ENCODE results near the gene RSPRY1. TPM values are rescaled to one million over a fixed set of nuclear protein-coding genes. Genes with fewer than 3 reads are reported as not detected.
A peak's percentile ranks its signal among the peaks of the same experiment; 100 is the strongest.

The RSPRY1 gene
- total and polyA plus RNA-seq, 2 experiments from 2014 or later = 39.1 to 42.7 TPM

- Histone ChIP-seq H3K79me2 (ENCODE audit: insufficient read depth) (no peaks in the 10 kb centered on the region), H4K20me1 (ENCODE audit: insufficient read depth) (no peaks in the 10 kb centered on the region), H3K36me3 (ENCODE audit: low read depth) (peaks cover 64% of the 10 kb centered on the region), H3K27ac (no peak overlapping the region), H3K9me2 (ENCODE audit: insufficient read depth) (no peaks in the 10 kb centered on the region), H3K4me1 (ENCODE audit: insufficient read depth) (peaks cover 8% of the 10 kb centered on the region), H2AFZ (no peak overlapping the region), H3F3A (ENCODE audit: insufficient read depth) (peaks cover 29% of the 10 kb centered on the region), H3K4me3 (no peak overlapping the region), H3K27me3 (replicated peaks; ENCODE audit: insufficient read depth) (no peaks in the 10 kb centered on the region), H3K4me2 (ENCODE audit: unreplicated experiment) (no peak overlapping the region), H3K9ac (no peak overlapping the region), H3K9me3 (ENCODE audit: low read depth) (no peaks in the 10 kb centered on the region)
- TF ChIP-seq EZH2phosphoT487 (IDR thresholded peaks at IDR 0.05; ENCODE audit: insufficient read depth, low read depth) = no peak
- TF ChIP-seq EZH2 (IDR thresholded peaks at IDR 0.05; ENCODE audit: insufficient read depth, poor library complexity, severe bottlenecking) = no peak
- whole genome bisulfite sequencing, 2 experiments (ENCODE audit: low coverage in 1 of 2, low lambda C conversion rate in 2 of 2, missing lambda C conversion rate in 2 of 2) = 57 to 65% methylated on average over 3 of the region's 3 CpGs
- DNase-seq = no peak
- in situ Hi-C loops (cut with MboI) = no loop called here
Observed at GRCh38 chr16:57231821-57232350, 45.8 kb downstream of the RSPRY1 start.

GRCh38 chr16:57233944-57234706 is 48.0 kb downstream of the RSPRY1 start:
- H4K20me1 ChIP-seq (ENCODE audit: insufficient read depth) = no peaks in the 10 kb centered on the region
- peaks cover 29% of the 10 kb centered on the region for H3F3A ChIP-seq (ENCODE audit: insufficient read depth)
- H3K4me1 ChIP-seq (ENCODE audit: insufficient read depth) = peaks cover 4% of the 10 kb centered on the region
- no peak overlapping the region for H3K27ac ChIP-seq
- no peak for DNase-seq
- H2AFZ ChIP-seq = no peak overlapping the region
- peaks cover 60% of the 10 kb centered on the region for H3K36me3 ChIP-seq (ENCODE audit: low read depth)
- no peaks in the 10 kb centered on the region for H3K27me3 ChIP-seq (replicated peaks; ENCODE audit: insufficient read depth)
- in situ Hi-C loops (cut with MboI) = no loop called here
- no peaks in the 10 kb centered on the region for H3K79me2 ChIP-seq (ENCODE audit: insufficient read depth)
- no peak for TF ChIP-seq EZH2 (IDR thresholded peaks at IDR 0.05; ENCODE audit: insufficient read depth, poor library complexity, severe bottlenecking)
- H3K4me3 ChIP-seq = no peak overlapping the region
- no peaks in the 10 kb centered on the region for H3K9me2 ChIP-seq (ENCODE audit: insufficient read depth)
- H3K9ac ChIP-seq = no peak overlapping the region
- WGBS, 2 experiments (ENCODE audit: low coverage in 1 of 2, low lambda C conversion rate in 2 of 2, missing lambda C conversion rate in 2 of 2) = 97 to 99% methylated on average over 9 of the region's 9 CpGs
- no peak overlapping the region for H3K4me2 ChIP-seq (ENCODE audit: unreplicated experiment)
- H3K9me3 ChIP-seq (ENCODE audit: low read depth) = no peaks in the 10 kb centered on the region

- in situ Hi-C loops (cut with MboI) = no loop called here
- peaks cover 63% of the 10 kb centered on the region for H3K36me3 ChIP-seq (ENCODE audit: low read depth)
- no peaks in the 10 kb centered on the region for H4K20me1 ChIP-seq (ENCODE audit: insufficient read depth)
- no peaks in the 10 kb centered on the region for H3K9me3 ChIP-seq (ENCODE audit: low read depth)
- H3K27me3 ChIP-seq (replicated peaks; ENCODE audit: insufficient read depth) = no peaks in the 10 kb centered on the region
- no peak overlapping the region for H3K9ac ChIP-seq
- H3K79me2 ChIP-seq (ENCODE audit: insufficient read depth) = no peaks in the 10 kb centered on the region
- no peak overlapping the region for H3K4me3 ChIP-seq
- H3F3A ChIP-seq (ENCODE audit: insufficient read depth) = peaks cover 29% of the 10 kb centered on the region
- no peak overlapping the region for H2AFZ ChIP-seq
- no peaks in the 10 kb centered on the region for H3K9me2 ChIP-seq (ENCODE audit: insufficient read depth)
- DNase-seq = no peak
- no peak for TF ChIP-seq EZH2phosphoT487 (IDR thresholded peaks at IDR 0.05; ENCODE audit: insufficient read depth, low read depth)
- no peak for TF ChIP-seq EZH2 (IDR thresholded peaks at IDR 0.05; ENCODE audit: insufficient read depth, poor library complexity, severe bottlenecking)
- H3K4me1 ChIP-seq (ENCODE audit: insufficient read depth) = peaks cover 4% of the 10 kb centered on the region
- no peak overlapping the region for H3K27ac ChIP-seq
- no peak overlapping the region for H3K4me2 ChIP-seq (ENCODE audit: unreplicated experiment)
Observed at GRCh38 chr16:57234707-57235092, 48.6 kb downstream of the RSPRY1 start.

- Histone ChIP-seq H3K4me2 (ENCODE audit: unreplicated experiment) (no peak overlapping the region), H2AFZ (no peak overlapping the region), H3K79me2 (ENCODE audit: insufficient read depth) (no peaks in the 10 kb centered on the region), H3F3A (ENCODE audit: insufficient read depth) (peaks cover 29% of the 10 kb centered on the region), H3K9me3 (ENCODE audit: low read depth) (no peaks in the 10 kb centered on the region), H3K9me2 (ENCODE audit: insufficient read depth) (no peaks in the 10 kb centered on the region), H3K27ac (peak overlapping the region; percentile 44), H3K9ac (no peak overlapping the region), H4K20me1 (ENCODE audit: insufficient read depth) (no peaks in the 10 kb centered on the region), H3K4me3 (no peak overlapping the region), H3K36me3 (ENCODE audit: low read depth) (peaks cover 64% of the 10 kb centered on the region), H3K27me3 (replicated peaks; ENCODE audit: insufficient read depth) (no peaks in the 10 kb centered on the region), H3K4me1 (ENCODE audit: insufficient read depth) (peaks cover 4% of the 10 kb centered on the region)
- TF ChIP-seq EZH2 (IDR thresholded peaks at IDR 0.05; ENCODE audit: insufficient read depth, poor library complexity, severe bottlenecking) (no peak), EZH2phosphoT487 (IDR thresholded peaks at IDR 0.05; ENCODE audit: insufficient read depth, low read depth) (no peak)
- DNase-seq = peak; percentile 72
- WGBS, 2 experiments (ENCODE audit: low coverage in 1 of 2, low lambda C conversion rate in 2 of 2, missing lambda C conversion rate in 2 of 2) = 59 to 61% methylated on average over 8 of the region's 8 CpGs
- in situ Hi-C loops (cut with MboI) = no loop called here
Observed at GRCh38 chr16:57235128-57236021, 49.2 kb downstream of the RSPRY1 start.

Measured in GM23248 (cell line).